HAP-1 (cell line): ENCODE measurements around the gene RCAN3.
A peak's percentile ranks its signal among the peaks of the same experiment; 100 is the strongest.
"Not testable (repeated sequence)": the region's sequence is repeated elsewhere in the genome, so short reads cannot be mapped to it uniquely, and the experiment has no call there.

Source experiments
- DNase-seq, 2 experiments: peaks; one replicate each; pipeline ENCODE4 v3.0.0-alpha.2; 2016 to 2020; ENCODE audit warnings: low spot score in 2 of 2
- H3K27me3 ChIP-seq: fragments of 250-450 bp; sonication (Bioruptor Pico); 2 replicates; pipeline ENCODE4 v1.5.1; 2020; ENCODE audit warnings: low read depth, mild to moderate bottlenecking, moderate library complexity
- H3K36me3 ChIP-seq: fragments of 250-450 bp; sonication (Bioruptor Pico); replicated peaks from 2 replicates; pipeline ENCODE4 v1.5.1; 2020; ENCODE audit warnings: mild to moderate bottlenecking
- H3K4me1 ChIP-seq: fragments of 250-450 bp; sonication (Bioruptor Pico); 2 replicates; pipeline ENCODE4 v1.5.1; 2020; ENCODE audit warnings: mild to moderate bottlenecking
- H3K4me3 ChIP-seq: fragments of 250-450 bp; sonication (Bioruptor Pico); 2 replicates; pipeline ENCODE4 v1.5.1; 2020; ENCODE audit warnings: mild to moderate bottlenecking, moderate library complexity
- H3K9me3 ChIP-seq: fragments of 250-450 bp; sonication (Bioruptor Pico); 2 replicates; pipeline ENCODE4 v1.5.1; 2020; ENCODE audit warnings: mild to moderate bottlenecking, moderate library complexity
- in situ Hi-C: fragments of 300-500 bp; cut with MboI; formaldehyde crosslinking; loops from 3 replicates; pipeline ENCODE4 v1.14.3; 2020; ENCODE audit warnings: low sequenced_read_pairs, inconsistent platforms, mixed read lengths

RCAN3 gene

GRCh38 chr1:24502709-24503058, at the start of gene RCAN3:
Gene RCAN3, plus strand, starts transcription at chr1:24502836. Its CDS starts 11,537 bp downstream, at chr1:24514373.
- no peaks in the 10 kb centered on the region for H3K36me3 ChIP-seq
- DNase-seq = peak; percentile 90 to 91
- peaks cover 5% of the 10 kb centered on the region for H3K4me1 ChIP-seq
- no peaks in the 10 kb centered on the region for H3K9me3 ChIP-seq
- no peaks in the 10 kb centered on the region for H3K27me3 ChIP-seq
- H3K4me3 ChIP-seq = peak within 1 kb of the TSS; percentile 64
- in situ Hi-C loops = no loop called here

DNA sequence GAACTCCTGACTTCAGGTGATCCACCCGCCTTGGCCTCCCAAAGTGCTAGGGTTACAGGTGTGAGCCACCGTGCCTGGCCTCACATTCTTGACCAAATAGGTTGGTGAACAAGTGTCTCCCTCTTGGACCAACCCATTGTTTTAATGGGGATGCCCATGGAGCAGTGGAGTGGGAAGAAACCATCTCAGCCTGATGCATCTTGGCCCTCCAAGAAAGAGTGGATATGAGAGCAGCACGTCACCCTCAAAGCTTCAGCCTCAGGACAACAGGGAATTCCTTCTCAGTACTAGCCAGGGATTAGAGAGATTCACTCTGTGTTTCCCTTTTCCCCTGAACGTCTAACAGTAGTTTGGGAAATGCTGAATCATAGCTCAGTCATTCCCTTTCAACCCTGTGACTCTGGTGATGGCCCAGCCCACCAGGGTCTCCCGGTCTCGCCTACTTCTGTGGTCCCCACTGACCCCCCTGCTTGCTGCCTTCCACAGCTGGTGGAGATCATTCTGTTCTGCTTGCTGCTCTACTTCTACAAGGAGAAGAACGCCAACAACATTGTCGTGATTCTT, 49.6 kb upstream of the RCAN3 start:
- DNase-seq = no peak
- H3K4me1 ChIP-seq = no peaks in the 10 kb centered on the region
- in situ Hi-C loops = no loop called here
- H3K4me3 ChIP-seq = no peak overlapping the region
- no peaks in the 10 kb centered on the region for H3K9me3 ChIP-seq
- peaks cover 2% of the 10 kb centered on the region; the same call in 1 of the 2 replicates for H3K36me3 ChIP-seq
- H3K27me3 ChIP-seq = no peaks in the 10 kb centered on the region

DNA sequence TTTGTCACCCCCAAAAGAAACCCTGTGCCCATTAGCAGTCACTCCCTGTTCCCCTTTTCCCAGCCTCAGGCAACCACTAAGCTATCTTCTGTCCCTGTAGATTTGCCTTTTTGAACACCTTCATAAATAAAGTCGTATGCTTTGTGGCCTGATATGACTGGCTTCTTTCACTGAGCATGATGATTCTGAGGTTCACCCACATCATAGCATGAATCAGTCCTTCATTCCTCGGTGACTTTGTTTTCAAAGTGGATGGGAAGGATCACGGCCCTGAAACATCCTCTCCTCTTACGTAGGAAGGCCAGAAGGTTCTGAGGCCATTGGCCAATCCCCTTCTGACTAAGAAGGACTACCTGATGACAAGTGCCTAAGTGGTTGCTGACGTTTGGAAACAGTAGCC, 48.0 kb upstream of the RCAN3 start:
- no peaks in the 10 kb centered on the region for H3K9me3 ChIP-seq
- H3K36me3 ChIP-seq = peaks cover 1% of the 10 kb centered on the region; the same call in 1 of the 2 replicates
- in situ Hi-C loops = no loop called here
- H3K4me3 ChIP-seq = no peak overlapping the region
- no peak for DNase-seq
- no peaks in the 10 kb centered on the region for H3K27me3 ChIP-seq
- H3K4me1 ChIP-seq = no peaks in the 10 kb centered on the region

GRCh38 chr1:24455272-24455671, 47.4 kb upstream of the RCAN3 start:
- no peak overlapping the region for H3K4me3 ChIP-seq
- no peaks in the 10 kb centered on the region for H3K36me3 ChIP-seq
- H3K4me1 ChIP-seq = no peaks in the 10 kb centered on the region
- in situ Hi-C loops = no loop called here
- H3K27me3 ChIP-seq = no peaks in the 10 kb centered on the region
- no peak for DNase-seq
- no peaks in the 10 kb centered on the region for H3K9me3 ChIP-seq

GRCh38 chr1:24457866-24458265, 44.8 kb upstream of the RCAN3 start:
- Histone ChIP-seq H3K36me3 (no peaks in the 10 kb centered on the region; the same call in 1 of the 2 replicates), H3K4me1 (no peaks in the 10 kb centered on the region), H3K9me3 (no peaks in the 10 kb centered on the region), H3K27me3 (no peaks in the 10 kb centered on the region), H3K4me3 (no peak overlapping the region)
- no peak for DNase-seq
- in situ Hi-C loops = no loop called here

DNA sequence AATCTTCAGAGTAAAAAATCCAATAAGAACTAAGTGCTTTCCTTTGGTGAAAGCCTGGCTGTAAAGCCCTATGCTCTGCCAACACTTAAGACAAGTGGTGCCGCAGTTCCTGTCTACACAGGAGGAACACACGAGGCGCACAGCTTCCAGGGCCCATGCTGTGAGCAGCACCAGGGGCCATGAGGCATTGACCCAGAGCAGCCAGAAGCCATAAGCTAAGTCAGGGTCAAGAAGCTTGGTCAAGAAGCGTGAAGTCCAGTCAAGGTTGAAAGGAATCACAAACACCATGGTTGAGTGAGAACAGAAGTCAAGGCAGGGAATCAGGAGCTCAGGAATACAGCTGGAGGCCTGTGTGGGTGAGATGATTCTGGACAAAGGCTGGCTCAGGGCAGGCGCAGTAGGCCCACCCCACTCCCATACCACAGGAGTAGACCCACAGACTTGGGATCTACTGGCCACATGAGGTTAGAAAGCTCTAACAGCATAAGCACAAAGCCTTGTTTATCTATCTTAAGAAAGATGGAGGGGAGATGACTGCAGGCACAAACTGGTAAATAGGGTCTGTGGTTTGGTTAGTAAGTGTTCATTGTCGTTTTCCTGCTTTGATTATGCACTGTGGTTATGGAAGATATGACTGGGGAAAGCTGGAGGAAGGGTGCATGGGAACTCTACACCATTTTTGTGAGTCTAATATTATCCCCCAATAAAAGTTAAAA, 42.9 kb upstream of the RCAN3 start:
- in situ Hi-C loops = no loop called here
- no peak for DNase-seq

DNA sequence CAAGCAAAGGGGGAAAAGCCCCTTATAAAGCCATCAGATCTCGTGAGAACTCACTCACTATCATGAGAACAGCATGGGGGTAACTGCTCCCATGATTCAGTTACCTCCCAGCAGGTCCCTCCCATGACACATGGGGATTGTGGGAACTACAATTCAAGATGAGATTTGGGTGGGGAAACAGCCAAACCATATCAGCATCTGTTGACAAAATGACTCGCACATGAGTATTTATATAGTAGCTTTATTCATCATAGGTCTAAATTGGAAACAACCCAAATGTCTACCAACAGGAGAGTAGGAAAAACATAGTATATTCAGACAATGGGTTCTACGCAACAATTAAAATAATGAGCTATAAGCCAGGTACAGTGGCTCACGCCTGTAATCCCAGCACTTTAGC, 40.5 kb upstream of the RCAN3 start:
- in situ Hi-C loops, H3K4me3 ChIP-seq, DNase-seq, H3K27me3 ChIP-seq, H3K4me1 ChIP-seq, H3K9me3 ChIP-seq, H3K36me3 ChIP-seq: not testable (repeated sequence)

More for the DNA sequence above, 42.9 kb upstream of the RCAN3 start:
- no peak overlapping the region for H3K4me3 ChIP-seq
- peaks cover 10% of the 10 kb centered on the region for H3K4me1 ChIP-seq
- no peaks in the 10 kb centered on the region for H3K27me3 ChIP-seq
- H3K9me3 ChIP-seq = no peaks in the 10 kb centered on the region
- H3K36me3 ChIP-seq = no peaks in the 10 kb centered on the region; the same call in 1 of the 2 replicates

- peak; percentile 47 to 51 for DNase-seq
- Histone ChIP-seq H3K9me3 (no peaks in the 10 kb centered on the region), H3K27me3 (no peaks in the 10 kb centered on the region), H3K36me3 (no peaks in the 10 kb centered on the region; the same call in 1 of the 2 replicates), H3K4me1 (peaks cover 10% of the 10 kb centered on the region), H3K4me3 (no peak overlapping the region)
- in situ Hi-C loops = no loop called here
Observed at GRCh38 chr1:24463776-24464735, 38.6 kb upstream of the RCAN3 start.

DNA sequence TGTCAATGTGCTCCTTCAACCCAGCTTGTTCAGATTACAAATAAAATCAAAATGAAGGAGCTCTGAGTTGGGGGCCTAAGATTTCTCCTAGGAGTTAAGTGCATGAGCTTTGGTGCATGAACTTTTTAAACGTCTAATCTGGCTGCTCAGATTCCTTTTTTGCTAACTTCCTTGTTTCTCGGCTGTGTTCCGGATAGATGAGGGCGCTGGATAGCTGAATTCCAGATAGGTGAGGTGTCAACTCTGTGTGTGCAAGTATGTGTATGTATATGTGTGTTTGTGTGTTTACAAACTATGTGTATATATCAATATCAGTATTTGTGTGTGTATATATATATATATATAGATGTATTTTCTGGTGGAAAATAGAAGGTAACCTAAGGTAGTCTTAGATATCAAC, 37.5 kb upstream of the RCAN3 start:
- Histone ChIP-seq H3K27me3 (no peaks in the 10 kb centered on the region), H3K36me3 (no peaks in the 10 kb centered on the region; the same call in 1 of the 2 replicates), H3K4me3 (no peak overlapping the region), H3K4me1 (peaks cover 10% of the 10 kb centered on the region), H3K9me3 (no peaks in the 10 kb centered on the region)
- no peak for DNase-seq
- in situ Hi-C loops = no loop called here

GRCh38 chr1:24465638-24466037, 37.0 kb upstream of the RCAN3 start:
- no peak for DNase-seq
- in situ Hi-C loops = no loop called here
- Histone ChIP-seq H3K36me3 (no peaks in the 10 kb centered on the region; the same call in 1 of the 2 replicates), H3K27me3 (no peaks in the 10 kb centered on the region), H3K9me3 (no peaks in the 10 kb centered on the region), H3K4me1 (peaks cover 10% of the 10 kb centered on the region), H3K4me3 (no peak overlapping the region)

GRCh38 chr1:24468685-24469316, 33.8 kb upstream of the RCAN3 start:
- no peak overlapping the region for H3K4me3 ChIP-seq
- H3K27me3 ChIP-seq = no peaks in the 10 kb centered on the region
- peak in 1 of 2 experiments; percentile 7 for DNase-seq
- peaks cover 3% of the 10 kb centered on the region for H3K4me1 ChIP-seq
- H3K36me3 ChIP-seq = no peaks in the 10 kb centered on the region
- in situ Hi-C loops = no loop called here
- H3K9me3 ChIP-seq = no peaks in the 10 kb centered on the region

DNA sequence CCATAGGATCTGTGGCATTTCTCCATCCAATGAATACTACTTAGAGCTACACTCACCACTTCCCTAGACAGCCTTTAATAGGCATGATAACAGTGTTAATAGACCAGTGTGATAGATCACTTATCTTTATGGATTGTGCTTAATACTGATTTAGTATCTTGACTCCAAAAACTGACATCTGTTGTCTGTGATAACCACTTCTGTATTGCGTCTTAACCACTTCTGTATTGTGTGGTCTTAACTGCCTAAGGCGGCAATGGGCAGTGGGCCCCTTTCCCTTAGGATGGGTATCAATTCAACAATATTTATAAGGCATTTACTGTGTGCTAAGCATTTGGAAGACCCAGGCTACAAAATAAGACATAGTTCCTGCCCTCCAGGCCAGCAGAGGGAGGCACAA, 32.0 kb upstream of the RCAN3 start:
- Histone ChIP-seq H3K36me3 (no peaks in the 10 kb centered on the region), H3K9me3 (no peaks in the 10 kb centered on the region), H3K27me3 (no peaks in the 10 kb centered on the region), H3K4me3 (no peak overlapping the region), H3K4me1 (no peaks in the 10 kb centered on the region; the same call in 1 of the 2 replicates)
- DNase-seq = no peak
- in situ Hi-C loops = no loop called here

- Histone ChIP-seq H3K4me1 (no peaks in the 10 kb centered on the region; the same call in 1 of the 2 replicates), H3K4me3 (no peak overlapping the region), H3K27me3 (no peaks in the 10 kb centered on the region), H3K9me3 (no peaks in the 10 kb centered on the region), H3K36me3 (no peaks in the 10 kb centered on the region)
- in situ Hi-C loops = no loop called here
- no peak for DNase-seq
Observed at GRCh38 chr1:24472527-24473251, 29.9 kb upstream of the RCAN3 start.
